Mesodermal cell (in vitro differentiated cells): ENCODE measurements around the gene SLC38A6. TPM values are rescaled to one million over a fixed set of nuclear protein-coding genes. Genes with fewer than 3 reads are reported as not detected.

Source experiments
- H3K27ac ChIP-seq: 2 replicates; pipeline ENCODE4 v1.7.0; 2013; ENCODE audit warnings: mild to moderate bottlenecking, low read depth, low read length, moderate library complexity; ENCODE audit not compliant: severe bottlenecking
- H3K36me3 ChIP-seq: 2 replicates; pipeline ENCODE4 v1.7.1; 2013; ENCODE audit warnings: mild to moderate bottlenecking, low read length, moderate library complexity; ENCODE audit not compliant: control insufficient read depth, insufficient read depth
- H3K4me1 ChIP-seq: one replicate; pipeline ENCODE4 v1.7.1; 2013; ENCODE audit warnings: mild to moderate bottlenecking, low read length; ENCODE audit not compliant: insufficient read depth, control insufficient read depth, poor library complexity, severe bottlenecking
- H3K4me3 ChIP-seq: 2 replicates; pipeline ENCODE4 v1.7.0; 2013; ENCODE audit warnings: low read length, control low read depth, mild to moderate bottlenecking; ENCODE audit not compliant: insufficient read depth, poor library complexity, severe bottlenecking; ENCODE audit errors: extremely low read depth
- H3K9me3 ChIP-seq: 2 replicates; pipeline ENCODE4 v1.7.1; 2013; ENCODE audit warnings: mild to moderate bottlenecking, low read length, moderate library complexity; ENCODE audit not compliant: control insufficient read depth
- WGBS, 2 experiments: methylation state at CpG; one replicate each; pipeline ENCODE4 v1.1.5; 2013; ENCODE audit warnings: missing lambda C conversion rate in 2 of 2; ENCODE audit not compliant: insufficient coverage in 2 of 2; 5-methylcytosine and 5-hydroxymethylcytosine counted together
- polyA plus RNA-seq, 2 experiments: library from polyadenylated mRNA; stranded (reverse); fragments of 50-300 nt; gene quantifications; one replicate each; pipeline ENCODE4 v1.2.3, GENCODE V29; 2013

SLC38A6 gene
- 7.0 TPM for polyA plus RNA-seq (2013, experiment 1 of 2)
- polyA plus RNA-seq (2013, experiment 2 of 2): 6.6 TPM

- H3K27ac ChIP-seq: peak within 1 kb of the TSS; percentile 92
- 0 to 1% methylated on average over 42 to 55 of the region's 59 CpGs for WGBS, 2 experiments
- H3K36me3 ChIP-seq: peaks cover 23% of the 10 kb centered on the region
- peaks cover 10% of the 10 kb centered on the region for H3K4me1 ChIP-seq
- no peaks in the 10 kb centered on the region for H3K9me3 ChIP-seq
- peak within 1 kb of the TSS; percentile 69 for H3K4me3 ChIP-seq
Observed at GRCh38 chr14:60980811-60981632, at the start of gene SLC38A6, which contains the start of gene TRMT5. Gene SLC38A6, plus strand, starts transcription at chr14:60981245. Its CDS starts 33 bp downstream, at chr14:60981278. Gene TRMT5, minus strand, starts transcription at chr14:60981079. Its CDS starts 106 bp downstream, at chr14:60980973.

DNA sequence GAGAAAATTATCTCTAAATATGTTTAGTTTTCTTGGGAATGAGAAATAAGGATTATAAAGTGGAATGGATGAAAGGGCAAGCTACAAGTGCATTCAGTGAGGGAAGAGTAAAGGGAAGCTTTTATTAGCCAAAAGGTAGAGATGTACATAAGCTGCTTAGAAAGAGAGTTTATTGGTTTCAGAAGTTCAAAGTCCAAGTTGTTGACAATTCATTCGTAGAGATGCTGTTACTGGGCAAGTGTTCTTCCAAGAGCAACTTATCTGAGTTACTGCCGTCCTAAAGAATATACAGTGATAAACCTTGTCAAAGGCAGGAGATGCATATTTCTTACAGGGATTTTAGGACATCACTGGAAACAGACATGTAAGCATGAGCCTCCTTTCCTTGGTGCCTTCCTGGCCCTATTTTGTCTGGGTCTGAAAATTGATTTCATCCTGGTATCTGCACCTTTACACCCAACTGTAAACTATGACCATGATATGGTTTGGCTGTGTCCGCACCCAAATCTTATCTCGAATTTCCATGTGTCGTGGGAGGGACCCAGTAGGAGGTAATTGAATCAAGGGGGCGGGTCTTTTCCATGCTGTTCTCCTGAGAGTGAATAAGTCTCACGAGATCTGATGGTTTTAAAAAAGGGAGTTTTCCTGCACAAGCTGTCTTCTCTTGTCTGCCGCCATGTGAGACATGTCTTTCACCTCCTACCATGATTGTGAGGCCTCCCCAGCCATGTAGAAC is 47.0 kb upstream of the SLC38A6 start:
- Histone ChIP-seq H3K9me3 (no peaks in the 10 kb centered on the region), H3K36me3 (no peaks in the 10 kb centered on the region), H3K4me3 (no peak overlapping the region), H3K27ac (no peak overlapping the region), H3K4me1 (no peaks in the 10 kb centered on the region)
- 86 to 91% methylated on average over 5 of the region's 8 CpGs for WGBS, 2 experiments

GRCh38 chr14:60935319-60935718 is 45.7 kb upstream of the SLC38A6 start:
- Histone ChIP-seq H3K4me1 (no peaks in the 10 kb centered on the region), H3K27ac (no peak overlapping the region), H3K9me3 (no peaks in the 10 kb centered on the region)

GRCh38 chr14:60943637-60944032 is 37.4 kb upstream of the SLC38A6 start:
- Histone ChIP-seq H3K27ac (no peak overlapping the region), H3K36me3 (no peaks in the 10 kb centered on the region), H3K9me3 (no peaks in the 10 kb centered on the region), H3K4me1 (no peaks in the 10 kb centered on the region), H3K4me3 (no peak overlapping the region)
- WGBS, 2 experiments: no CpG with 5 or more reads among the region's 1 CpG

More at GRCh38 chr14:60935319-60935718, 45.7 kb upstream of the SLC38A6 start:
- H3K4me3 ChIP-seq: no peak overlapping the region
- H3K36me3 ChIP-seq: no peaks in the 10 kb centered on the region

DNA sequence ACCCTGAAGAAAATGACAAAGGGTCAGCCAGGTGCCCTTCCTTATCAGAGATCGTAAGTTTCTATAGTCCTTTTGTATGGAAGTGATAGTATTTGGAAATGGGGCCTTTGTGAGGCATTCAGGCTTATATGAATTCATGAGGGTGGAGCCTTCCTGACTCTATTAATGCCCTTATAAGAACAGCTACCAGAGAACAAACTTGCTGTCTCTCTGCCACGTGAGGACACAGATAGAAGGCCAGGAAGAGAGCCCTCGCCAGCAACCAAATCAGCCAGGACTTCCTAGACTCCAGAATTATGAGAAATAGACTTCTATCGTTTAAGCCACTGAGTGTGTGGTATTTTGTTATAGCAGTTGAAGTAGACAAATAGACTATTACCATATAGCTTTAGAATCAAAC is 36.8 kb upstream of the SLC38A6 start:
- Histone ChIP-seq H3K9me3 (no peaks in the 10 kb centered on the region), H3K27ac (no peak overlapping the region), H3K36me3 (no peaks in the 10 kb centered on the region), H3K4me1 (no peaks in the 10 kb centered on the region), H3K4me3 (no peak overlapping the region)
- 100% methylated on average over 1 of the region's 4 CpGs for WGBS, 2 experiments

DNA sequence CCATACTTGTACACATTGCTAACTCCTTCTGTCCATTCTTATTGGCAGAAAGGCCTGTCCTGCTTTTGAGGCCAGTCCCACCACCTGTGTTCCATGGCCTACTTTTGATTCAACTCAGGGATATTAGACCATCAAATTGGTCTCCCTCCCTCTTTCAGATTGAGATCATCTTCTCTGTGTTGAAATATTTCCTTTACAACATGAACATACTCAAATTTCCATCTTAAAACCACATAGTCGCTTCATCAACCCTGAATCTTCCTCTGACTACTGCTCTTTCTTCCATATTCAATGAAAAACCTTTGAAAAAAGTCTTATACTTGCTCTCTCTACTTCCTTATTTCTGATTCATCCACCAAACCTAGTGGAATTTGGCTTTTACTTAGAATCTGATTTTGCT is 35.1 kb upstream of the SLC38A6 start:
- no peak overlapping the region for H3K4me3 ChIP-seq
- no peak overlapping the region for H3K27ac ChIP-seq
- H3K9me3 ChIP-seq: no peaks in the 10 kb centered on the region
- no peaks in the 10 kb centered on the region for H3K36me3 ChIP-seq
- WGBS, 2 experiments: 93 to 100% methylated on average over 1 of the region's 1 CpG
- no peaks in the 10 kb centered on the region for H3K4me1 ChIP-seq

DNA sequence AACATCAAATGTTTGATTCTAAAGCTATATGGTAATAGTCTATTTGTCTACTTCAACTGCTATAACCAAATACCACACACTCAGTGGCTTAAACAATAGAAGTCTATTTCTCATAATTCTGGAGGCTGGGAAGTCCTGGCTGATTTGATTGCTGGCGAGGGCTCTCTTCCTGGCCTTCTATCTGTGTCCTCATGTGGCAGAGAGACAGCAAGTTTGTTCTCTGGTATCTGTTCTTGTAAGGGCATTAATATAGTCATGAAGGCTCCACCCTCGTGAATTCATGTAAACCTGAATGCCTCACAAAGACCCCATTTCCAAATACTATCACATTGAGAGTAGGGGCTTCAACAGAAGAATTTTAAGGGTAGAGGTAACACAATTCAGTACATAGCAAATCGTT is 34.3 kb upstream of the SLC38A6 start:
- 100% methylated on average over 1 of the region's 3 CpGs for WGBS, 2 experiments

GRCh38 chr14:60951776-60952435 is 29.1 kb upstream of the SLC38A6 start:
- H3K9me3 ChIP-seq: peaks cover under 1% of the 10 kb centered on the region
- no peak overlapping the region for H3K4me3 ChIP-seq
- no peak overlapping the region for H3K27ac ChIP-seq
- H3K36me3 ChIP-seq: no peaks in the 10 kb centered on the region
- H3K4me1 ChIP-seq: no peaks in the 10 kb centered on the region
- WGBS, 2 experiments: 88 to 100% methylated on average over 1 of the region's 3 CpGs

More for the DNA sequence above, 34.3 kb upstream of the SLC38A6 start:
- Histone ChIP-seq H3K27ac (no peak overlapping the region), H3K4me3 (no peak overlapping the region), H3K36me3 (no peaks in the 10 kb centered on the region), H3K9me3 (no peaks in the 10 kb centered on the region), H3K4me1 (no peaks in the 10 kb centered on the region)

DNA sequence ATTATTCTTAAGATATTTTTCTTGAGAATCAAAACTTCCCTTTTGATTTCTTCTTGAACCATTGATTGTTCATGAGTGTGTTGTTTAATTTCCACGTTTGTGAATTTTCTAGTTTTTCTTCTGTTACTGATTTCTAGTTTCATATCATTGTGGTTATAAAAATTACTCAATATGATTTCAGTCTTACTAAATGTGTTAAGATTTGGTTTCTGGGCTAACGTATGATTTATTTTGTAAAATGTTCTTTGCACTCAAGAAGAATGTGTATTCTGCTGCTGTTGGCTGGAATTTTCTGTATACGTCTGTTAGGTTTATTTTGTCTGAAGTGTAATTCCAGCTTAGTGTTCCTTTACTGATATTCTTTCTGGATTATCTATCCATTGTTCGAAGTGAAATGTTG is 24.8 kb upstream of the SLC38A6 start:
- no peaks in the 10 kb centered on the region for H3K36me3 ChIP-seq
- no peaks in the 10 kb centered on the region for H3K4me1 ChIP-seq
- no peak overlapping the region for H3K4me3 ChIP-seq
- WGBS, 2 experiments: 88 to 100% methylated on average over 1 to 2 of the region's 4 CpGs
- H3K9me3 ChIP-seq: peaks cover 5% of the 10 kb centered on the region
- H3K27ac ChIP-seq: no peak overlapping the region

DNA sequence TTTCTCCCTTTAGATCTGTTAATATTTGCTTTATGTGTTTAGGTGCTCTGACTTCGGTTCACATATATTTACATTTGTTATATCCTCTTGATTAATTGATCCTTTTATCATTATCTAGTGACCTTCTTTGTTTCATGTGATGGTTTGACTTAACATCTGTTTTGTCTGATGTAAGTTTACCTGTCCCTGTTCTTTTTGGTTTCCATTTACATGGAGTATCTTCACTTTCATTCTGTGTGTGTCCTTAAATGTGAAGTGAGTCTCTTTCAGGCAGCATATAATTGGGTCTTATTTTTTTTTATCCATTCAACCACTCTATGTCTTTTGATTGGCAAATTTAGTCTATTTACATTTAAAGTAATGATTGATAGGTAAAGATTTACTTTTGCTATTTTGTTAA is 24.4 kb upstream of the SLC38A6 start:
- WGBS, 2 experiments: no CpG with 5 or more reads among the region's 1 CpG
- no peak overlapping the region for H3K27ac ChIP-seq
- H3K4me3 ChIP-seq: no peak overlapping the region
- H3K4me1 ChIP-seq: no peaks in the 10 kb centered on the region
- H3K9me3 ChIP-seq: peaks cover 5% of the 10 kb centered on the region
- H3K36me3 ChIP-seq: no peaks in the 10 kb centered on the region
